HAP-1 (cell line): Measurements from ENCODE around the gene CLDN34.

Experiments used
- DNase-seq, 2 experiments: peaks; one replicate each; pipeline ENCODE4 v3.0.0-alpha.2; 2016 to 2020; ENCODE audit warnings: low spot score in 2 of 2
- H3K27me3 ChIP-seq: fragments of 250-450 bp; sonication (Bioruptor Pico); 2 replicates; pipeline ENCODE4 v1.5.1; 2020; ENCODE audit warnings: low read depth, mild to moderate bottlenecking, moderate library complexity
- H3K36me3 ChIP-seq: fragments of 250-450 bp; sonication (Bioruptor Pico); replicated peaks from 2 replicates; pipeline ENCODE4 v1.5.1; 2020; ENCODE audit warnings: mild to moderate bottlenecking
- H3K4me1 ChIP-seq: fragments of 250-450 bp; sonication (Bioruptor Pico); 2 replicates; pipeline ENCODE4 v1.5.1; 2020; ENCODE audit warnings: mild to moderate bottlenecking
- H3K4me3 ChIP-seq: fragments of 250-450 bp; sonication (Bioruptor Pico); 2 replicates; pipeline ENCODE4 v1.5.1; 2020; ENCODE audit warnings: mild to moderate bottlenecking, moderate library complexity
- H3K9me3 ChIP-seq: fragments of 250-450 bp; sonication (Bioruptor Pico); 2 replicates; pipeline ENCODE4 v1.5.1; 2020; ENCODE audit warnings: mild to moderate bottlenecking, moderate library complexity
- in situ Hi-C: fragments of 300-500 bp; cut with MboI; formaldehyde crosslinking; loops from 3 replicates; pipeline ENCODE4 v1.14.3; 2020; ENCODE audit warnings: low sequenced_read_pairs, inconsistent platforms, mixed read lengths

The CLDN34 gene

DNA sequence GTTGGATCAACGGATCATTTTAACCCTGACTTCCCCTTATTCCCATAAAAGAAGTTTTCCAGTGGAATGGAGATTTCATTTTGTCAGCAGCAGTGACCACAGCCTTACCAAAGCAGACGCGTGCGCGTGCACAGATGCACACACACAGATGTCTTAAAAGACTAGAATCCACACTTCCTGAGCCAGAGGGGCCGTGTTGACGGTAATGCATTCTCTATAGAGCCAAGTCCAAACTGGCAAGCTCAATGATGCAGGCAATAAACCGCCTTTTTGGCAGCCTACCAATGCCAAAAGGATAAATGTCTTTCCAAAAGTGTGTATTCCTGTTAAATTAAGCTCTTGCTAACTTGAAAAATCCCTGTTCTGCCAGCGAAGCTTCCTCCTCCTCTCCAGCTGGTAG, 18.8 kb upstream of the CLDN34 start:
- in situ Hi-C loops: no loop called here
- Histone ChIP-seq H3K9me3 (no peaks in the 10 kb centered on the region), H3K4me1 (no peaks in the 10 kb centered on the region), H3K4me3 (no peak overlapping the region), H3K27me3 (no peaks in the 10 kb centered on the region), H3K36me3 (no peaks in the 10 kb centered on the region)
- DNase-seq: no peak

DNA sequence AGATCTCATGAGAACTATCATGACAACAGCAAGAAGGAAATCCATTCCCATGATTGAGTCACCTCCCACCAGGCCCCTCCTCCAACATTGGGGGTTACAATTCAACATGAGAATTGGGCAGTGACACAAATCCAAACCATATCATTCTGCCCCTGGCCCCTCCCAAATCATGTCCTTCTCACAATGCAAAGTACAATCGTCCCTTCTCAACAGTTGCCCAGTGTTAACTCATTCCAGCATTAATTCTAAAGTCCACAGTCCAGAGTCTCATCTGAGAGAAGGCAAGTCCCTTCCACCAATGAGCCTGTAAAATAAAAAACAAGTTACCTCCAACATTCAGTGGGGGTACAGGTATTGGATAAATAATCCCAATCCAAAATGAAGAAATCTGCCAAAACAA, 14.9 kb upstream of the CLDN34 start:
- no peaks in the 10 kb centered on the region for H3K27me3 ChIP-seq
- H3K36me3 ChIP-seq: no peaks in the 10 kb centered on the region
- H3K4me1 ChIP-seq: no peaks in the 10 kb centered on the region
- in situ Hi-C loops: no loop called here
- no peak for DNase-seq
- no peaks in the 10 kb centered on the region for H3K9me3 ChIP-seq
- no peak overlapping the region for H3K4me3 ChIP-seq

GRCh38 chrX:9953396-9953795, 13.8 kb upstream of the CLDN34 start:
- no peaks in the 10 kb centered on the region for H3K9me3 ChIP-seq
- in situ Hi-C loops: no loop called here
- H3K4me3 ChIP-seq: no peak overlapping the region
- H3K4me1 ChIP-seq: no peaks in the 10 kb centered on the region
- H3K36me3 ChIP-seq: no peaks in the 10 kb centered on the region
- DNase-seq: no peak
- peaks cover 3% of the 10 kb centered on the region; the same call in 1 of the 2 replicates for H3K27me3 ChIP-seq

- no peaks in the 10 kb centered on the region for H3K9me3 ChIP-seq
- peaks cover 12% of the 10 kb centered on the region for H3K27me3 ChIP-seq
- H3K36me3 ChIP-seq: no peaks in the 10 kb centered on the region
- in situ Hi-C loops: no loop called here
- no peak for DNase-seq
- no peak overlapping the region for H3K4me3 ChIP-seq
- no peaks in the 10 kb centered on the region for H3K4me1 ChIP-seq
Measured at GRCh38 chrX:9955506-9955905, 11.7 kb upstream of the CLDN34 start.

- Histone ChIP-seq H3K4me1 (no peaks in the 10 kb centered on the region), H3K9me3 (no peaks in the 10 kb centered on the region), H3K4me3 (no peak overlapping the region), H3K27me3 (peaks cover 12% of the 10 kb centered on the region), H3K36me3 (no peaks in the 10 kb centered on the region)
- in situ Hi-C loops: no loop called here
- no peak for DNase-seq
Measured at GRCh38 chrX:9957743-9958142, 9.4 kb upstream of the CLDN34 start.

GRCh38 chrX:9958183-9958582, 9.0 kb upstream of the CLDN34 start:
- DNase-seq: no peak
- no peak overlapping the region for H3K4me3 ChIP-seq
- H3K27me3 ChIP-seq: peaks cover 12% of the 10 kb centered on the region
- in situ Hi-C loops: no loop called here
- H3K4me1 ChIP-seq: no peaks in the 10 kb centered on the region
- no peaks in the 10 kb centered on the region for H3K36me3 ChIP-seq
- no peaks in the 10 kb centered on the region for H3K9me3 ChIP-seq

- Histone ChIP-seq H3K9me3 (no peaks in the 10 kb centered on the region), H3K4me3 (no peak overlapping the region), H3K36me3 (no peaks in the 10 kb centered on the region), H3K27me3 (peaks cover 12% of the 10 kb centered on the region), H3K4me1 (no peaks in the 10 kb centered on the region)
- no peak for DNase-seq
- in situ Hi-C loops: no loop called here
Measured at GRCh38 chrX:9961750-9962149, 5.4 kb upstream of the CLDN34 start.

DNA sequence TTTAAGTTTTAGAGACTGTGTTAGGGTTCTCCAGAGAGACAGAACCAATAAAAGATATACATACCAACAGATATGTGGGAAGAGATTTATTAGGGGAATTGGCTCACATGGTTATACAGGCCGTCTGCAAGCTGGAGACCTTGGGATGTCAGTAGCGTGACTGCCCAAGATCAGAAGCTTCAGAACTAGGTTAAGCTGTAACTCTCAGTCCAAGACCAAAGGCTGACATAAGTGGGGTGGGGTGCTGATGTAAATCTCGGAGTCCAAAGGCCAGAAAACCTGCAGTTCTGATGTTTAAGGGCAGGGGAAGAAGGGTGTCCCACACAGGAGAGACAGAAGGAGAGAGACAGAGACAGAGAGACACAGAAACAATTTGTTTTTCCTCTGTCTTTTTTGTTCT, 10.5 kb downstream of the CLDN34 start:
- Histone ChIP-seq H3K27me3 (no peaks in the 10 kb centered on the region), H3K36me3 (no peaks in the 10 kb centered on the region)

DNA sequence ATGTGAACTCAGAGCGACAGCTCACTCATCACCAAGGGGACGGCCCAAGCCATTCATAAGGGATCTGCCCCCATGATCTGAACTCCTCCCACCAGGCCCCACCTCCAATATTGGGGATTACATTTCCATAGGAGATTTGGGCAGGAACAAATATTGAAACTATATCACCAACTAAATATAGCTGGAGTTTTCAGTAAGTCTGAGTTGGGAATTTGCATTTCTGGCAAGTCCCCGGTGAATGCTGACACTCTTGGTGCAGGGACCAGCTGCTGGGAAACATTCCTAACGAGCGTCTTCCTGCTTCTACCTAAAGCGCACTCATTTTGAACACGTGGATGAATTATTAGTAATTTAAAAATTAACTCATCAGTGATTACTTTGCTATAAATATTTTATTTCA, 13.2 kb downstream of the CLDN34 start:
- DNase-seq: no peak
- in situ Hi-C loops: no loop called here

More for the DNA sequence above, 10.5 kb downstream of the CLDN34 start:
- no peak overlapping the region for H3K4me3 ChIP-seq
- in situ Hi-C loops: no loop called here
- no peaks in the 10 kb centered on the region for H3K9me3 ChIP-seq
- H3K4me1 ChIP-seq: no peaks in the 10 kb centered on the region
- DNase-seq: no peak

GRCh38 chrX:9980927-9981326, 13.8 kb downstream of the CLDN34 start:
- in situ Hi-C loops: no loop called here
- H3K4me1 ChIP-seq: no peaks in the 10 kb centered on the region
- no peak overlapping the region for H3K4me3 ChIP-seq
- H3K9me3 ChIP-seq: no peaks in the 10 kb centered on the region
- no peak for DNase-seq
- no peaks in the 10 kb centered on the region for H3K36me3 ChIP-seq
- no peaks in the 10 kb centered on the region for H3K27me3 ChIP-seq

More for the DNA sequence above, 13.2 kb downstream of the CLDN34 start:
- H3K36me3 ChIP-seq: no peaks in the 10 kb centered on the region
- H3K4me3 ChIP-seq: no peak overlapping the region
- no peaks in the 10 kb centered on the region for H3K4me1 ChIP-seq
- no peaks in the 10 kb centered on the region for H3K27me3 ChIP-seq
- H3K9me3 ChIP-seq: no peaks in the 10 kb centered on the region

- in situ Hi-C loops: no loop called here
- no peaks in the 10 kb centered on the region for H3K4me1 ChIP-seq
- no peaks in the 10 kb centered on the region for H3K27me3 ChIP-seq
- H3K36me3 ChIP-seq: no peaks in the 10 kb centered on the region
- H3K9me3 ChIP-seq: no peaks in the 10 kb centered on the region
- DNase-seq: no peak
- no peak overlapping the region for H3K4me3 ChIP-seq
Measured at GRCh38 chrX:9983441-9983840, 16.3 kb downstream of the CLDN34 start.

DNA sequence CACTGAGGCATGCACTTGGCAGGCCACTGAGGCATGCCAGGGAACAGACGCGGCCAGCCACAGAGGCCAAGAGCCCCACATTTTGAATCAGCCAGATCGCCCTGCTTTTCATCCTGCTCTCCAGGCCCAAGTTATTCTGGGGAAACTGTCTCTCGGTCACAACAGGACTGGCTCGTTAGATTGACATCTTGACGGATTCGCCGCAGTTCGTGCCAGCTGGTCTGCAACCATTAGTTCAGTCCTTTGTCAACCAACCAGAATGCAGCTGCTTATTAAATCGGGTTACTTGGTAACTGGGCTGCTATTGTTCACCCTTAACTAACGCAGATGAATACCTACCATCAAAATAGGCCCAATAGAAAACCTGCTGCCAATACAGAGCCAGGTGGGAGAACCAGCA, 16.7 kb downstream of the CLDN34 start:
- in situ Hi-C loops: no loop called here
- no peak for DNase-seq
- Histone ChIP-seq H3K36me3 (no peaks in the 10 kb centered on the region), H3K27me3 (no peaks in the 10 kb centered on the region), H3K4me1 (no peaks in the 10 kb centered on the region), H3K4me3 (no peak overlapping the region), H3K9me3 (no peaks in the 10 kb centered on the region)

DNA sequence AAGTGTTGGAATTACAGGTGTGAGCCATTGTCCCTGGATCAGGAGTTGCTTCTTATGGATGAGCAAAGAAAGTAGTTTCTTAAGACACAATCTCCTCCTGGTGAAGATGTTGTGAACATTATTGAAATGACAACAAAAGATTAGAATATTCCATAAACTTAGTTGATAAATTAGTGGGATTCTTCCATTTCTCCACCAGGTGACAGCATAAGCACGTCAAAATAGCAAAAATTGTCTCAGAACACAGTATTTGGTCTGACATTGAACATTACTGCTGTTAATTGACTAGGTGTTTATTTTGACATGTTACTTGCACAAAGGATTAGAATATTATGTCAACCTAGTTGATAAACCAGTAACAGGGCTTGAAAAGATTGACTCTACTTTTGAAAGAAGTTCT, 21.6 kb downstream of the CLDN34 start:
- no peaks in the 10 kb centered on the region for H3K9me3 ChIP-seq
- H3K36me3 ChIP-seq: no peaks in the 10 kb centered on the region
- peak in 1 of 2 experiments; percentile 14 for DNase-seq
- H3K27me3 ChIP-seq: no peaks in the 10 kb centered on the region
- no peak overlapping the region for H3K4me3 ChIP-seq
- H3K4me1 ChIP-seq: no peaks in the 10 kb centered on the region
- in situ Hi-C loops: no loop called here

GRCh38 chrX:9992061-9992460, 24.9 kb downstream of the CLDN34 start:
- Histone ChIP-seq H3K4me3 (no peak overlapping the region), H3K36me3 (no peaks in the 10 kb centered on the region), H3K4me1 (peaks cover 3% of the 10 kb centered on the region; the same call in 1 of the 2 replicates), H3K27me3 (no peaks in the 10 kb centered on the region), H3K9me3 (peaks cover 16% of the 10 kb centered on the region)
- in situ Hi-C loops: no loop called here
- no peak for DNase-seq

DNA sequence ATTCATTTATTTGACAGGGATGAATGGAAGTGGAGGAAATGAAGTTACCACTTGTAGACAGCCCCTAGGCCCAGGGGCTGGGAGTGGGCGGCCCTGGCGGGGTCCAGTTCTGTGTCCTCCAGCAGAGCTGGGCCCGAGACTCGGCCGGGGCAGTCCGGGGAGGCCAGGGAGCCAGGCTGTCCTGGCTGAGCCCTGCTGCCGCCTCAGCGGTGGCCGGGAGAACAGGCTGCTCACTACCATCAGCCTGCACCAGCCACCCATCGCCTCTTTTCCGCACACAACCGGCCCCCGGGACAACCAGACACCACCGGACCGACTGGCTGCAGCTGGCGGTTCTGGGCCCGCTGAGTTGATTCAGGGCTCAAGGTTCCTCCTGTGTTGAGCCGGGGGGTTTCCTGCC, 25.6 kb downstream of the CLDN34 start:
- no peaks in the 10 kb centered on the region for H3K27me3 ChIP-seq
- H3K4me1 ChIP-seq: peaks cover 3% of the 10 kb centered on the region; the same call in 1 of the 2 replicates
- DNase-seq: no peak
- H3K36me3 ChIP-seq: no peaks in the 10 kb centered on the region
- in situ Hi-C loops: no loop called here
- peaks cover 16% of the 10 kb centered on the region for H3K9me3 ChIP-seq
- no peak overlapping the region for H3K4me3 ChIP-seq
